Measurements from ENCODE around the gene PDCL2. TPM values are rescaled to one million over a fixed set of nuclear protein-coding genes. Genes with fewer than 3 reads are reported as not detected.
A peak's percentile ranks its signal among the peaks of the same experiment; 100 is the strongest.

PDCL2 gene
- polyA plus RNA-seq: not detected in 2 replicates
- not detected in 2 replicates for polyA minus RNA-seq

- Histone ChIP-seq H3F3A (ENCODE audit: insufficient read depth, low read length, poor library complexity, severe bottlenecking) (no peaks in the 10 kb centered on the region), H3K27ac (ENCODE audit: low read length) (no peak within 1 kb of the TSS), H2AFZ (ENCODE audit: low read depth, low read length) (no peak within 1 kb of the TSS), H3K9me3 (ENCODE audit: low read length) (no peaks in the 10 kb centered on the region), H4K20me1 (ENCODE audit: insufficient read depth) (no peaks in the 10 kb centered on the region), H3K9ac (ENCODE audit: low read length) (no peak within 1 kb of the TSS), H3K9me2 (ENCODE audit: insufficient read depth, low read length) (no peaks in the 10 kb centered on the region), H3K4me2 (ENCODE audit: low read length) (no peak within 1 kb of the TSS), H3K4me3 (ENCODE audit: low read length) (no peak within 1 kb of the TSS), H3K79me2 (replicated peaks; ENCODE audit: insufficient read depth, low read length) (no peaks in the 10 kb centered on the region), H3K27me3 (ENCODE audit: insufficient read depth, low read depth, low read length) (no peaks in the 10 kb centered on the region), H3K36me3 (ENCODE audit: insufficient read depth, low read length) (no peaks in the 10 kb centered on the region)
- TF ChIP-seq POLR2AphosphoS5 (IDR thresholded peaks at IDR 0.05) (no peak), MXI1 (conservative IDR thresholded peaks at IDR 0.05; ENCODE audit: poor library complexity, severe bottlenecking) (no peak), TAF1 (IDR thresholded peaks at IDR 0.05; ENCODE audit: low read depth) (no peak), REST (IDR thresholded peaks at IDR 0.05; ENCODE audit: borderline replicate concordance) (no peak)
Observed at GRCh38 chr4:55592014-55592413, at the start of gene PDCL2. PDCL2 (minus strand) TSS chr4:55592245; CDS start chr4:55592109, 136 bp downstream.

GRCh38 chr4:55637272-55637820 lies 45.3 kb upstream of the PDCL2 start:
- no peak overlapping the region for H3K4me2 ChIP-seq (ENCODE audit: low read length)
- no peaks in the 10 kb centered on the region for H4K20me1 ChIP-seq (ENCODE audit: insufficient read depth)
- H3K36me3 ChIP-seq (ENCODE audit: insufficient read depth, low read length): no peaks in the 10 kb centered on the region
- peak overlapping the region; percentile 46 for H3K9ac ChIP-seq (ENCODE audit: low read length)
- H3K4me3 ChIP-seq (ENCODE audit: low read length): peak overlapping the region; percentile 82
- H2AFZ ChIP-seq (ENCODE audit: low read depth, low read length): no peak overlapping the region
- no peaks in the 10 kb centered on the region for H3K9me3 ChIP-seq (ENCODE audit: low read length)
- peaks cover 8% of the 10 kb centered on the region for H3F3A ChIP-seq (ENCODE audit: insufficient read depth, low read length, poor library complexity, severe bottlenecking)
- H3K9me2 ChIP-seq (ENCODE audit: insufficient read depth, low read length): no peaks in the 10 kb centered on the region
- TF ChIP-seq TAF1 (IDR thresholded peaks at IDR 0.05; ENCODE audit: low read depth) (no peak), MXI1 (conservative IDR thresholded peaks at IDR 0.05; ENCODE audit: poor library complexity, severe bottlenecking) (no peak), REST (IDR thresholded peaks at IDR 0.05; ENCODE audit: borderline replicate concordance) (peak; percentile 2)
- H3K27me3 ChIP-seq (ENCODE audit: insufficient read depth, low read depth, low read length): no peaks in the 10 kb centered on the region
- no peaks in the 10 kb centered on the region for H3K79me2 ChIP-seq (replicated peaks; ENCODE audit: insufficient read depth, low read length)
- peak overlapping the region; percentile 45 for H3K27ac ChIP-seq (ENCODE audit: low read length)

- peak overlapping the region; percentile 72 for H3K27ac ChIP-seq (ENCODE audit: low read length)
- H3K79me2 ChIP-seq (replicated peaks; ENCODE audit: insufficient read depth, low read length): no peaks in the 10 kb centered on the region
Observed at GRCh38 chr4:55636656-55636999, 44.6 kb upstream of the PDCL2 start.

More at GRCh38 chr4:55636656-55636999, 44.6 kb upstream of the PDCL2 start:
- Histone ChIP-seq H3K27me3 (ENCODE audit: insufficient read depth, low read depth, low read length) (no peaks in the 10 kb centered on the region), H3K4me2 (ENCODE audit: low read length) (peak overlapping the region; percentile 85), H4K20me1 (ENCODE audit: insufficient read depth) (no peaks in the 10 kb centered on the region), H3K4me3 (ENCODE audit: low read length) (peak overlapping the region; percentile 82), H2AFZ (ENCODE audit: low read depth, low read length) (peak overlapping the region; percentile 57), H3F3A (ENCODE audit: insufficient read depth, low read length, poor library complexity, severe bottlenecking) (peaks cover 8% of the 10 kb centered on the region), H3K9ac (ENCODE audit: low read length) (peak overlapping the region; percentile 46), H3K9me3 (ENCODE audit: low read length) (no peaks in the 10 kb centered on the region), H3K36me3 (ENCODE audit: insufficient read depth, low read length) (no peaks in the 10 kb centered on the region), H3K9me2 (ENCODE audit: insufficient read depth, low read length) (no peaks in the 10 kb centered on the region)
- TF ChIP-seq EZH2 (IDR thresholded peaks at IDR 0.05; ENCODE audit: borderline replicate concordance, insufficient read depth, low read length, poor library complexity, severe bottlenecking): no peak
- TF ChIP-seq REST (IDR thresholded peaks at IDR 0.05; ENCODE audit: borderline replicate concordance): no peak

Measured in neural cell (in vitro differentiated cells).